Osteoblast (primary cell): ENCODE measurements around the gene MLEC. TPM values are rescaled to one million over a fixed set of nuclear protein-coding genes. Genes with fewer than 3 reads are reported as not detected.
A peak's percentile ranks its signal among the peaks of the same experiment; 100 is the strongest.

Source experiments
- DNase-seq: peaks from one replicate; pipeline ENCODE4 v3.0.0; 2011; ENCODE audit warnings: low spot score, mixed read lengths; ENCODE audit not compliant: insufficient read length; ENCODE audit errors: missing footprints
- H2AFZ ChIP-seq: 2 replicates; pipeline ENCODE4 v1.6.0; 2011; ENCODE audit warnings: mild to moderate bottlenecking, low read length
- H3K27ac ChIP-seq: 2 replicates; pipeline ENCODE4 v1.5.1; 2011; ENCODE audit warnings: mild to moderate bottlenecking, low read depth, low read length, moderate library complexity
- H3K27me3 ChIP-seq: 2 replicates; pipeline ENCODE4 v1.6.0; 2012; ENCODE audit warnings: mild to moderate bottlenecking, control low read depth, inconsistent platforms, low read length, moderate library complexity; ENCODE audit not compliant: insufficient read depth
- H3K36me3 ChIP-seq: 2 replicates; pipeline ENCODE4 v1.5.1; 2011; ENCODE audit warnings: mild to moderate bottlenecking, low read length, control low read depth, moderate library complexity; ENCODE audit not compliant: insufficient read depth
- H3K4me1 ChIP-seq: 2 replicates; pipeline ENCODE4 v1.5.1; 2011; ENCODE audit warnings: mild to moderate bottlenecking, low read length, control low read depth, moderate library complexity; ENCODE audit not compliant: insufficient read depth
- H3K4me2 ChIP-seq: 2 replicates; pipeline ENCODE4 v1.6.0; 2011; ENCODE audit warnings: mild to moderate bottlenecking, low read length; ENCODE audit not compliant: insufficient read depth
- H3K4me3 ChIP-seq: fragments of 200-600 bp; sonication (generic); 3 replicates; pipeline ENCODE4 v1.5.1; 2012; ENCODE audit warnings: mild to moderate bottlenecking, low read length, inconsistent platforms; ENCODE audit not compliant: insufficient read depth
- H3K79me2 ChIP-seq: 2 replicates; pipeline ENCODE4 v1.6.0; 2012; ENCODE audit warnings: mild to moderate bottlenecking, low read length, control low read depth, inconsistent platforms; ENCODE audit not compliant: insufficient read depth
- H3K9me3 ChIP-seq: 2 replicates; pipeline ENCODE4 v1.5.1; 2011; ENCODE audit warnings: low read depth, low read length, control low read depth
- H4K20me1 ChIP-seq: 2 replicates; pipeline ENCODE4 v1.6.0; 2012; ENCODE audit warnings: mild to moderate bottlenecking, low read length, control low read depth; ENCODE audit not compliant: insufficient read depth
- CTCF ChIP-seq: IDR thresholded peaks from 2 replicates; pipeline ENCODE4 v1.5.1; 2011; ENCODE audit warnings: mild to moderate bottlenecking, low read depth, low read length, moderate library complexity; ENCODE audit errors: extremely low read depth
- total RNA-seq: library from RNA; depleted of rRNA; stranded (reverse); fragments of >200 nt; gene quantifications from 2 replicates; pipeline ENCODE4 v1.2.3, GENCODE V29; 2012

The MLEC gene
- 85.2 and 89.8 TPM in 2 replicates for total RNA-seq

- peak within 1 kb of the TSS; percentile 92 for H3K4me2 ChIP-seq
- H3K79me2 ChIP-seq: peaks cover 49% of the 10 kb centered on the region
- peak within 1 kb of the TSS; percentile 91 for H3K4me3 ChIP-seq
- H4K20me1 ChIP-seq: peaks cover 40% of the 10 kb centered on the region
- no peaks in the 10 kb centered on the region for H3K36me3 ChIP-seq
- no peak for TF ChIP-seq CTCF
- no peaks in the 10 kb centered on the region for H3K9me3 ChIP-seq
- no peaks in the 10 kb centered on the region for H3K27me3 ChIP-seq
- peaks cover 28% of the 10 kb centered on the region for H3K4me1 ChIP-seq
- H3K27ac ChIP-seq: peak within 1 kb of the TSS; percentile 97
- H2AFZ ChIP-seq: peak within 1 kb of the TSS; percentile 96
- DNase-seq: peak; percentile 100
These were observed at the start of gene MLEC for GRCh38 chr12:120686690-120687577. TSS of gene MLEC (plus strand) at chr12:120687149. CDS start at chr12:120687297, 148 bp downstream.

GRCh38 chr12:120639771-120640721 is 46.9 kb upstream of the MLEC start, which contains the start of gene CABP1:
TSS of gene CABP1 (plus strand) at chr12:120640626. CDS start at chr12:120640686, 60 bp downstream.
- H3K4me2 ChIP-seq: no peak within 1 kb of the TSS
- H2AFZ ChIP-seq: no peak within 1 kb of the TSS
- no peaks in the 10 kb centered on the region for H3K36me3 ChIP-seq
- H3K27ac ChIP-seq: no peak within 1 kb of the TSS
- peaks cover 49% of the 10 kb centered on the region for H3K27me3 ChIP-seq
- peaks cover 9% of the 10 kb centered on the region for H4K20me1 ChIP-seq
- DNase-seq: no peak
- no peaks in the 10 kb centered on the region for H3K79me2 ChIP-seq
- TF ChIP-seq CTCF: no peak
- no peak within 1 kb of the TSS for H3K4me3 ChIP-seq
- no peaks in the 10 kb centered on the region for H3K9me3 ChIP-seq
- H3K4me1 ChIP-seq: no peaks in the 10 kb centered on the region

- H3K27me3 ChIP-seq: peaks cover 54% of the 10 kb centered on the region
These were observed 45.8 kb upstream of the MLEC start for GRCh38 chr12:120640861-120641833.

More at GRCh38 chr12:120640861-120641833, 45.8 kb upstream of the MLEC start:
- no peak for TF ChIP-seq CTCF
- Histone ChIP-seq H2AFZ (no peak overlapping the region), H4K20me1 (peaks cover 9% of the 10 kb centered on the region), H3K4me2 (no peak overlapping the region), H3K9me3 (no peaks in the 10 kb centered on the region), H3K27ac (no peak overlapping the region), H3K4me3 (no peak overlapping the region), H3K36me3 (no peaks in the 10 kb centered on the region), H3K4me1 (no peaks in the 10 kb centered on the region), H3K79me2 (no peaks in the 10 kb centered on the region)
- peak; percentile 90 for DNase-seq
